WTC11 (cell line): Measurements from ENCODE around the gene FGD5. TPM values are rescaled to one million over a fixed set of nuclear protein-coding genes. Genes with fewer than 3 reads are reported as not detected.

Experiments
- ATAC-seq: fragments of 200-7000 bp; cut with Tn5 transposase; 2 replicates; pipeline ENCODE4 v1.10.0; 2021; ENCODE audit warnings: mild to moderate bottlenecking, moderate library complexity
- CTCF ChIA-PET: fragments of 300-600 bp; sonication (Branson Sonifier 250); formaldehyde crosslinking; loops from one replicate; lab custom pipeline; 2021; ENCODE audit warnings: antibody characterized with exemption; lab: Charles Lee
- POLR2A ChIA-PET: fragments of 350-600 bp; sonication (Branson Sonifier 250); formaldehyde crosslinking; loops from one replicate; lab custom pipeline; 2021; ENCODE audit warnings: antibody characterized with exemption; lab: Charles Lee
- DNase-seq: peaks from one replicate; pipeline ENCODE4 v3.0.0; 2021; ENCODE audit warnings: low spot score
- H3K27ac Mint-ChIP-seq: 2 replicates; pipeline ENCODE4 v1.8.0; 2021; ENCODE audit warnings: mixed read lengths
- H3K27me3 Mint-ChIP-seq: 2 replicates; pipeline ENCODE4 v1.8.0; 2021; ENCODE audit warnings: low read depth, mild to moderate bottlenecking, moderate library complexity, mixed read lengths
- H3K36me3 Mint-ChIP-seq: 2 replicates; pipeline ENCODE4 v1.8.0; 2021; ENCODE audit warnings: mixed read lengths
- H3K4me1 Mint-ChIP-seq: 2 replicates; pipeline ENCODE4 v1.8.0; 2022; ENCODE audit warnings: mixed read lengths
- H3K4me3 Mint-ChIP-seq: 2 replicates; pipeline ENCODE4 v1.8.0; 2021; ENCODE audit warnings: mild to moderate bottlenecking, moderate library complexity, mixed read lengths
- H3K9me3 Mint-ChIP-seq: 2 replicates; pipeline ENCODE4 v1.8.0; 2021; ENCODE audit warnings: mixed read lengths
- ATF1 ChIP-seq: sonication (generic); formaldehyde crosslinking; IDR thresholded peaks from 2 replicates; pipeline ENCODE4 v1.8.1; 2023; ENCODE audit warnings: mild to moderate bottlenecking, moderate library complexity, missing genetic modification reagents
- CBFB ChIP-seq: sonication (generic); formaldehyde crosslinking; IDR thresholded peaks from 2 replicates; pipeline ENCODE4 v1.8.1; 2022; ENCODE audit warnings: mild to moderate bottlenecking, low read depth, missing genetic modification reagents
- CREB1 ChIP-seq: sonication (generic); formaldehyde crosslinking; IDR thresholded peaks from 2 replicates; pipeline ENCODE4 v1.8.0; 2023; ENCODE audit warnings: mild to moderate bottlenecking, missing genetic modification reagents
- ETV6 ChIP-seq: sonication (generic); formaldehyde crosslinking; IDR thresholded peaks from 2 replicates; pipeline ENCODE4 v1.8.1; 2022; ENCODE audit warnings: mild to moderate bottlenecking, missing genetic modification reagents
- FOXK1 ChIP-seq: sonication (generic); formaldehyde crosslinking; IDR thresholded peaks from 2 replicates; pipeline ENCODE4 v1.8.0; 2022; ENCODE audit warnings: mild to moderate bottlenecking, moderate library complexity, missing genetic modification reagents
- FOXP1 ChIP-seq: sonication (generic); formaldehyde crosslinking; IDR thresholded peaks from 2 replicates; pipeline ENCODE4 v1.8.0; 2022; ENCODE audit warnings: missing genetic modification reagents, mild to moderate bottlenecking, moderate library complexity, borderline replicate concordance
- GRHL2 ChIP-seq: fragments of 250-450 bp; sonication (Bioruptor Pico); IDR thresholded peaks from 2 replicates; pipeline ENCODE4 v1.8.0; 2022; ENCODE audit warnings: mild to moderate bottlenecking, moderate library complexity; ENCODE audit not compliant: insufficient replicate concordance, severe bottlenecking
- JUN ChIP-seq: sonication (generic); formaldehyde crosslinking; IDR thresholded peaks from 2 replicates; pipeline ENCODE4 v1.8.0; 2023; ENCODE audit warnings: mild to moderate bottlenecking, missing genetic modification reagents
- NR3C1 ChIP-seq: sonication (generic); formaldehyde crosslinking; conservative IDR thresholded peaks from 2 replicates; pipeline ENCODE4 v1.8.1; 2023; ENCODE audit warnings: low read depth, mild to moderate bottlenecking, missing genetic modification reagents
- SP1 ChIP-seq: sonication (generic); formaldehyde crosslinking; conservative IDR thresholded peaks from 2 replicates; pipeline ENCODE4 v1.8.1; 2022; ENCODE audit warnings: missing genetic modification reagents
- TEAD1 ChIP-seq: sonication (generic); formaldehyde crosslinking; IDR thresholded peaks from 2 replicates; pipeline ENCODE4 v1.8.0; 2022; ENCODE audit warnings: mild to moderate bottlenecking, missing genetic modification reagents
- TP53 ChIP-seq: sonication (generic); formaldehyde crosslinking; IDR thresholded peaks from 2 replicates; pipeline ENCODE4 v1.8.1; 2023; ENCODE audit warnings: mild to moderate bottlenecking, missing genetic modification reagents
- ZNF138 ChIP-seq: sonication (generic); formaldehyde crosslinking; conservative IDR thresholded peaks from 2 replicates; pipeline ENCODE4 v1.8.1; 2022; ENCODE audit warnings: mild to moderate bottlenecking, moderate library complexity, missing genetic modification reagents
- ZNF396 ChIP-seq: fragments of 250-450 bp; sonication (Bioruptor Pico); IDR thresholded peaks from 2 replicates; pipeline ENCODE4 v1.8.0; 2021; ENCODE audit warnings: mild to moderate bottlenecking, moderate library complexity, borderline replicate concordance
- total RNA-seq: library from RNA; stranded (reverse); gene quantifications from 3 replicates; pipeline ENCODE4 v1.2.3, GENCODE V29; 2021
- TF ChIP-seq, protein P1 (sequence below): sonication (generic); formaldehyde crosslinking; IDR thresholded peaks from 2 replicates; pipeline ENCODE4 v1.8.0; 2022; ENCODE audit warnings: missing genetic modification reagents
- TF ChIP-seq, protein P2 (sequence below): sonication (generic); formaldehyde crosslinking; IDR thresholded peaks from 2 replicates; pipeline ENCODE4 v1.8.1; 2022; ENCODE audit warnings: missing genetic modification reagents, borderline replicate concordance
- TF ChIP-seq, protein P3 (sequence below): sonication (generic); formaldehyde crosslinking; IDR thresholded peaks from 2 replicates; pipeline ENCODE4 v1.8.1; 2023; ENCODE audit warnings: mild to moderate bottlenecking, moderate library complexity, missing genetic modification reagents
- TF ChIP-seq, protein P4 (sequence below): fragments of 250-450 bp; sonication (Bioruptor Pico); IDR thresholded peaks from 2 replicates; pipeline ENCODE4 v2.1.2; 2022; ENCODE audit warnings: mild to moderate bottlenecking, moderate library complexity

Gene FGD5
- total RNA-seq, 1 experiment from 2014 or later: 18.3 TPM

DNA sequence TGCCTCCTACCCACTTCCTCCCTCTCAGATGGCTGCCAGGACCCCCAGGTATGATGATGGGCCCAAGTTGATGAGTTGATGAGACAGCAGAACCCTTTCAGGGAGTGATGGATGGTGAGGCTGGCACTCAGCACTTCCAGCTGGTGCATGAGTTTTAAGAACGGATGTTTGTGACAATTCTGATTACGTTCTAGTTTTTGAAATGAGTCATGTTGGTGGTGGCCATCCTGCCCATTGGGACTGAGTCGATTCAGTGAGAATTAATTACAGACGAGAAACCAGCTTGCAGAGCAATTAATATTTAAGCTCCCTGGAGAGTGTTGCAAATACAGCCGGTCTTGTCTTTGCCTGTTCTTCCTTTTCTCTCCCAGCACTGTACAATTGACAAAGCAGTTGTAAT, 71.7 kb downstream of the FGD5 start (continued):
- TF ChIP-seq, protein P1, sequence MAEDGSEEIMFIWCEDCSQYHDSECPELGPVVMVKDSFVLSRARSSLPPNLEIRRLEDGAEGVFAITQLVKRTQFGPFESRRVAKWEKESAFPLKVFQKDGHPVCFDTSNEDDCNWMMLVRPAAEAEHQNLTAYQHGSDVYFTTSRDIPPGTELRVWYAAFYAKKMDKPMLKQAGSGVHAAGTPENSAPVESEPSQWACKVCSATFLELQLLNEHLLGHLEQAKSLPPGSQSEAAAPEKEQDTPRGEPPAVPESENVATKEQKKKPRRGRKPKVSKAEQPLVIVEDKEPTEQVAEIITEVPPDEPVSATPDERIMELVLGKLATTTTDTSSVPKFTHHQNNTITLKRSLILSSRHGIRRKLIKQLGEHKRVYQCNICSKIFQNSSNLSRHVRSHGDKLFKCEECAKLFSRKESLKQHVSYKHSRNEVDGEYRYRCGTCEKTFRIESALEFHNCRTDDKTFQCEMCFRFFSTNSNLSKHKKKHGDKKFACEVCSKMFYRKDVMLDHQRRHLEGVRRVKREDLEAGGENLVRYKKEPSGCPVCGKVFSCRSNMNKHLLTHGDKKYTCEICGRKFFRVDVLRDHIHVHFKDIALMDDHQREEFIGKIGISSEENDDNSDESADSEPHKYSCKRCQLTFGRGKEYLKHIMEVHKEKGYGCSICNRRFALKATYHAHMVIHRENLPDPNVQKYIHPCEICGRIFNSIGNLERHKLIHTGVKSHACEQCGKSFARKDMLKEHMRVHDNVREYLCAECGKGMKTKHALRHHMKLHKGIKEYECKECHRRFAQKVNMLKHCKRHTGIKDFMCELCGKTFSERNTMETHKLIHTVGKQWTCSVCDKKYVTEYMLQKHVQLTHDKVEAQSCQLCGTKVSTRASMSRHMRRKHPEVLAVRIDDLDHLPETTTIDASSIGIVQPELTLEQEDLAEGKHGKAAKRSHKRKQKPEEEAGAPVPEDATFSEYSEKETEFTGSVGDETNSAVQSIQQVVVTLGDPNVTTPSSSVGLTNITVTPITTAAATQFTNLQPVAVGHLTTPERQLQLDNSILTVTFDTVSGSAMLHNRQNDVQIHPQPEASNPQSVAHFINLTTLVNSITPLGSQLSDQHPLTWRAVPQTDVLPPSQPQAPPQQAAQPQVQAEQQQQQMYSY (CRISPR knock-in tag): no peak

DNA sequence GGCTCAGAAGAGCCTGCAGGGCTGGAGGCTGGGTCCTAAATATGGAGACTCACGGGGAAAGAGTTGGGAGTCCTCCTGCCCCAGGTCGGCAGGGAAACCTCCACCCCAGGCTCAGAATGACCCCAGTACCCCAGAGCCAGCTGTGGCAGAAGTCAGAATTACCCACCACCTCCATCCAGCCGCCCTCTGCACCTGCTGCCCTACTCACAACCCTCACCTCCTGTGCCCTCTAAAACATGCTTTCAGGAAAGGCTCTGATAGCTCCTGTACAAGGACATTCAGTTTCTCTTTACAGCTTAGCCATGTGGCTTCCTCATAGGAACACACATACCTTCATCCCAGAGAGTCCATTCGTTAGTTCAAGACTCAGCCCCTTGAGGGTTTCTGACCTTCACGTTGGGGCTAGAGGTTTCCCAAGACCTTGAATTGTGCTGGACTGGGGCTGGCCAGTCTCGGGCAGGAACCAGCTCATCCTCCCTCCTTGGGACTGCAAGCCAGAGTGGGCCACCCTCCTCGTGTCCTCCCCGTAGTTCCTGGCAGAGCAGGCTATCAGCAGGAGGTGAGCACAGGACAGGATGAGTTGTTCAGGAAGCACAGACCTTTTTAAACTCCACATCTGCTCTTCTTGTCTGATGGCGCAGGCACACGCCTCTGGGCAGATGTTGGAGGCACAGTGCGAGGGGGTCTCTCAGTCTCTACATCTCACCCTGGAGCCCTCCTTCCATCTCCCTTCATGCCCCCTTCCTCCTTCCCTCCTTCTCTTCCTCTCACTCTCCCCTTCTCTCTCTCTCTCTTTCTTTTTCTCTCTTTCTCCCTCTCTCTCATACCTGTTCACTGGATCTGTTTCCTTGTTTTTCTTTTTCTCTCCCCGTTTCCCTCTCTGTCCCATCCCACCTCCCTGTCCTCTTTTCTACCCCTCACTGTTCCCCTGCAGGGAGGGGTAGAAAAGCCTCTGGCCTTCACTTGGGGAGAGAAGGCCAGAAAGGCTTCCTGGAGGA, 72.7 kb downstream of the FGD5 start:
- Mint-ChIP-seq H3K4me3 (no peak overlapping the region), H3K27me3 (no peaks in the 10 kb centered on the region), H3K4me1 (0 out of 2 replicates have a peak, but pooled peaks cover 3% of the 10 kb centered on the region), H3K27ac (no peak overlapping the region; the same call in 1 of the 2 replicates)
- TF ChIP-seq CBFB (CRISPR knock-in tag) (no peak), SP1 (CRISPR knock-in tag) (no peak), ZNF138 (CRISPR knock-in tag) (no peak), JUN (CRISPR knock-in tag) (no peak), ATF1 (CRISPR knock-in tag) (no peak), FOXK1 (no peak)
- TF ChIP-seq, protein P2, sequence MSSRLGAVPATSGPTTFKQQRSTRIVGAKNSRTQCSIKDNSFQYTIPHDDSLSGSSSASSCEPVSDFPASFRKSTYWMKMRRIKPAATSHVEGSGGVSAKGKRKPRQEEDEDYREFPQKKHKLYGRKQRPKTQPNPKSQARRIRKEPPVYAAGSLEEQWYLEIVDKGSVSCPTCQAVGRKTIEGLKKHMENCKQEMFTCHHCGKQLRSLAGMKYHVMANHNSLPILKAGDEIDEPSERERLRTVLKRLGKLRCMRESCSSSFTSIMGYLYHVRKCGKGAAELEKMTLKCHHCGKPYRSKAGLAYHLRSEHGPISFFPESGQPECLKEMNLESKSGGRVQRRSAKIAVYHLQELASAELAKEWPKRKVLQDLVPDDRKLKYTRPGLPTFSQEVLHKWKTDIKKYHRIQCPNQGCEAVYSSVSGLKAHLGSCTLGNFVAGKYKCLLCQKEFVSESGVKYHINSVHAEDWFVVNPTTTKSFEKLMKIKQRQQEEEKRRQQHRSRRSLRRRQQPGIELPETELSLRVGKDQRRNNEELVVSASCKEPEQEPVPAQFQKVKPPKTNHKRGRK (CRISPR knock-in tag): no peak
- TF ChIP-seq, all 79 proteins: peak for 0
- H3K9me3 Mint-ChIP-seq: peaks cover 4% of the 10 kb centered on the region; the same call in 1 of the 2 replicates
- ChIA-PET POLR2A (no interaction called here), CTCF (interaction anchor here (1.6 kb wide), 1 partner anchor 110 kb away, joined by 7 read pairs; no protein-coding TSS in a partner anchor)
- H3K36me3 Mint-ChIP-seq: no peaks in the 10 kb centered on the region
- ATAC-seq (no peak), DNase-seq (no peak)

DNA sequence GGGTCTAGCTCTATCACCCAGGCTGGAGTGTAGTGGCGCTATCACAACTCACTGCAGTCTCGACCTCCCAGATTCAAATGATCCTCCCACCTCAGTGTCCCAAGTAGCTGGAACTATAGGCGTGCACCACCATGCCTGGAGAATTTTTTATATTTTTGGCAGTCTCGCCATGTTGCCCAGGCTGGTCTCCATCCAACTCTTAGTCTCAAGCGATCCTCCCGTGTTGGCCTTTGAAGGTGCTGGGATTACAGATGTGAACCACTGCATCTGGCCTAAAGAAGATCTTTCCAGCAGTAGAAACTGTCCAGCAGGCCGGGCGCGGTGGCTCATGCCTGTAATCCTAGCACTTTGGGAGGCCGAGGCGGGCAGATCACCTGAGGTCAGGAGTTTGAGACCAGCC, 73.5 kb downstream of the FGD5 start:
- CTCF ChIA-PET: interaction anchor here (1.2 to 1.6 kb wide), 2 partner anchors 22 to 111 kb away, joined by 3 to 7 read pairs; no protein-coding TSS in a partner anchor
- 0 out of 2 replicates have a peak, but pooled peaks cover 3% of the 10 kb centered on the region for H3K4me1 Mint-ChIP-seq
- no peak for ATAC-seq
- TF ChIP-seq CREB1 (CRISPR knock-in tag): no peak
- no peak for TF ChIP-seq ETV6 (CRISPR knock-in tag)
- TF ChIP-seq ZNF138 (CRISPR knock-in tag): no peak
- no peak for TF ChIP-seq NR3C1
- TF ChIP-seq, protein P2 (CRISPR knock-in tag): no peak
- TF ChIP-seq GRHL2 (CRISPR knock-in tag): no peak
- no peak for TF ChIP-seq TEAD1 (CRISPR knock-in tag)
- TF ChIP-seq, protein P3, sequence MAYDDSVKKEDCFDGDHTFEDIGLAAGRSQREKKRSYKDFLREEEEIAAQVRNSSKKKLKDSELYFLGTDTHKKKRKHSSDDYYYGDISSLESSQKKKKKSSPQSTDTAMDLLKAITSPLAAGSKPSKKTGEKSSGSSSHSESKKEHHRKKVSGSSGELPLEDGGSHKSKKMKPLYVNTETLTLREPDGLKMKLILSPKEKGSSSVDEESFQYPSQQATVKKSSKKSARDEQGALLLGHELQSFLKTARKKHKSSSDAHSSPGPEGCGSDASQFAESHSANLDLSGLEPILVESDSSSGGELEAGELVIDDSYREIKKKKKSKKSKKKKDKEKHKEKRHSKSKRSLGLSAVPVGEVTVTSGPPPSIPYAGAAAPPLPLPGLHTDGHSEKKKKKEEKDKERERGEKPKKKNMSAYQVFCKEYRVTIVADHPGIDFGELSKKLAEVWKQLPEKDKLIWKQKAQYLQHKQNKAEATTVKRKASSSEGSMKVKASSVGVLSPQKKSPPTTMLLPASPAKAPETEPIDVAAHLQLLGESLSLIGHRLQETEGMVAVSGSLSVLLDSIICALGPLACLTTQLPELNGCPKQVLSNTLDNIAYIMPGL (CRISPR knock-in tag): no peak
- no peak for TF ChIP-seq ZNF396
- TF ChIP-seq TP53: no peak
- TF ChIP-seq, protein P4, sequence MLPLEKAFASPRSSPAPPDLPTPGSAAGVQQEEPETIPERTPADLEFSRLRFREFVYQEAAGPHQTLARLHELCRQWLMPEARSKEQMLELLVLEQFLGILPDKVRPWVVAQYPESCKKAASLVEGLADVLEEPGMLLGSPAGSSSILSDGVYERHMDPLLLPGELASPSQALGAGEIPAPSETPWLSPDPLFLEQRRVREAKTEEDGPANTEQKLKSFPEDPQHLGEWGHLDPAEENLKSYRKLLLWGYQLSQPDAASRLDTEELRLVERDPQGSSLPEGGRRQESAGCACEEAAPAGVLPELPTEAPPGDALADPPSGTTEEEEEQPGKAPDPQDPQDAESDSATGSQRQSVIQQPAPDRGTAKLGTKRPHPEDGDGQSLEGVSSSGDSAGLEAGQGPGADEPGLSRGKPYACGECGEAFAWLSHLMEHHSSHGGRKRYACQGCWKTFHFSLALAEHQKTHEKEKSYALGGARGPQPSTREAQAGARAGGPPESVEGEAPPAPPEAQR: no peak
- no peak for TF ChIP-seq FOXP1 (CRISPR knock-in tag)
- H3K27me3 Mint-ChIP-seq: no peaks in the 10 kb centered on the region
- H3K27ac Mint-ChIP-seq: no peak overlapping the region
- no peaks in the 10 kb centered on the region for H3K36me3 Mint-ChIP-seq
- peaks cover 4% of the 10 kb centered on the region; the same call in 1 of the 2 replicates for H3K9me3 Mint-ChIP-seq
- POLR2A ChIA-PET: no interaction called here
- H3K4me3 Mint-ChIP-seq: no peak overlapping the region
- no peak for DNase-seq
